22Rv1 (cell line): Measurements from ENCODE around the gene AP2A2.

Experiments used
- ZFX ChIP-seq: fragments of 450-650 bp; IDR thresholded peaks from 2 replicates; pipeline ENCODE4 v1.6.1; 2017; ENCODE audit warnings: antibody characterized with exemption, borderline replicate concordance
- TF ChIP-seq, protein P1 (sequence below): fragments of 450-650 bp; IDR thresholded peaks from 2 replicates; pipeline ENCODE4 v1.5.1; 2017; ENCODE audit warnings: mild to moderate bottlenecking

DNA sequence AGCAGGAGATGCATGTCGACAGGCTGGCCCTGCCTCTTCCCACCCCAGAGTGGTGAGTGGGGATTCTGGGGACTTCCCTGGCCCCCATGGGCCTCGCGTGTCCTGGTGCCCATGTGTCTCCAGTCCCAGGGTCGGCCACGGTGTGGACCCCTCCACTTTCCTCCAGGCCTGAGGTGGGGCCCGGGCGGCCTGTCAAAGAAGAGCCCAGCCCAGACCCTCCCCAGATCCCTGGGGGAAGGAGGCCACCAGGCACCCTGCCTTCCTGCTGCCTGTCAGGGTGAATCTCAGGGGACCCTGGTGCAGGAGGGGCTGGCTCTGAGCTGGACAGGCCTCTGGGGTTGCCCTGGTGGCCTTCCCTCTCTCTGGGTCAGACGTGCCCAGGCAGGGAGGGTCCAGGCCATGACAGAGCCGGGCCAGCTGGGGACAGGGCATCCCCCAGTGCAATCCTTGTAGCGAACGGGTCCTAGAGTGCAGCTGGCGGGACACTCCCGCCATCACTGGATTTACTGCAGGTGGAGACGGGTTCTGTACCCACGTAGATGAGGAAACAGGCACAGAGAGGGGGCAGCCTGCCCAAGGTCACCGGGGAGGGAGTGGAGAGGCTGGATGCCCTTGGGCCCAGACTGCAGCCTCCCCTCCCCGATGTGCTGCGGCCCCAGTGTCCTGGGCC is 124.4 kb downstream of the AP2A2 start:
- TF ChIP-seq, protein P1, sequence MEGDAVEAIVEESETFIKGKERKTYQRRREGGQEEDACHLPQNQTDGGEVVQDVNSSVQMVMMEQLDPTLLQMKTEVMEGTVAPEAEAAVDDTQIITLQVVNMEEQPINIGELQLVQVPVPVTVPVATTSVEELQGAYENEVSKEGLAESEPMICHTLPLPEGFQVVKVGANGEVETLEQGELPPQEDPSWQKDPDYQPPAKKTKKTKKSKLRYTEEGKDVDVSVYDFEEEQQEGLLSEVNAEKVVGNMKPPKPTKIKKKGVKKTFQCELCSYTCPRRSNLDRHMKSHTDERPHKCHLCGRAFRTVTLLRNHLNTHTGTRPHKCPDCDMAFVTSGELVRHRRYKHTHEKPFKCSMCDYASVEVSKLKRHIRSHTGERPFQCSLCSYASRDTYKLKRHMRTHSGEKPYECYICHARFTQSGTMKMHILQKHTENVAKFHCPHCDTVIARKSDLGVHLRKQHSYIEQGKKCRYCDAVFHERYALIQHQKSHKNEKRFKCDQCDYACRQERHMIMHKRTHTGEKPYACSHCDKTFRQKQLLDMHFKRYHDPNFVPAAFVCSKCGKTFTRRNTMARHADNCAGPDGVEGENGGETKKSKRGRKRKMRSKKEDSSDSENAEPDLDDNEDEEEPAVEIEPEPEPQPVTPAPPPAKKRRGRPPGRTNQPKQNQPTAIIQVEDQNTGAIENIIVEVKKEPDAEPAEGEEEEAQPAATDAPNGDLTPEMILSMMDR: no peak
- no peak for TF ChIP-seq ZFX
